ENCODE results near the gene DNAJA2.
"Not testable (repeated sequence)": the region's sequence is repeated elsewhere in the genome, so short reads cannot be mapped to it uniquely, and the experiment has no call there.

The DNAJA2 gene

GRCh38 chr16:46970089-46970488, 3.4 kb downstream of the DNAJA2 start:
- Mint-ChIP-seq H3K27ac (no peak overlapping the region), H3K4me3 (no peak overlapping the region), H3K36me3 (ENCODE audit: low read depth) (peaks cover 81% of the 10 kb centered on the region), H3K27me3 (no peaks in the 10 kb centered on the region), H3K4me1 (ENCODE audit: low read depth) (peaks cover 31% of the 10 kb centered on the region), H3K9me3 (no peaks in the 10 kb centered on the region)
- intact Hi-C loops (cut with micrococcal nuclease), result loop anchor here (5.0 kb wide), 2 partner anchors 67 to 172 kb away; partner anchors contain the start of gene NETO2

- peaks cover 18% of the 10 kb centered on the region for H3K4me1 Mint-ChIP-seq (ENCODE audit: low read depth)
- no peak overlapping the region for H3K27ac Mint-ChIP-seq
- peaks cover 92% of the 10 kb centered on the region for H3K36me3 Mint-ChIP-seq (ENCODE audit: low read depth)
- H3K4me3 Mint-ChIP-seq, result no peak overlapping the region
- intact Hi-C loops (cut with micrococcal nuclease), result no loop called here
- no peaks in the 10 kb centered on the region for H3K9me3 Mint-ChIP-seq
- no peaks in the 10 kb centered on the region for H3K27me3 Mint-ChIP-seq
Observed at GRCh38 chr16:46968063-46968435, 5.4 kb downstream of the DNAJA2 start.

GRCh38 chr16:46962629-46963028, 10.8 kb downstream of the DNAJA2 start:
- Mint-ChIP-seq H3K4me1 (ENCODE audit: low read depth) (peaks cover 14% of the 10 kb centered on the region), H3K9me3 (no peaks in the 10 kb centered on the region), H3K4me3 (no peak overlapping the region), H3K27me3 (no peaks in the 10 kb centered on the region), H3K36me3 (ENCODE audit: low read depth) (peaks cover 97% of the 10 kb centered on the region), H3K27ac (peak overlapping the region; percentile 24)
- intact Hi-C loops (cut with micrococcal nuclease), result no loop called here

- H3K9me3 Mint-ChIP-seq, result no peaks in the 10 kb centered on the region
- H3K36me3 Mint-ChIP-seq (ENCODE audit: low read depth), result peaks cover 97% of the 10 kb centered on the region
- no peak overlapping the region for H3K4me3 Mint-ChIP-seq
- no peaks in the 10 kb centered on the region for H3K27me3 Mint-ChIP-seq
- H3K4me1 Mint-ChIP-seq (ENCODE audit: low read depth), result peaks cover 14% of the 10 kb centered on the region
- H3K27ac Mint-ChIP-seq, result peak overlapping the region; percentile 24
- intact Hi-C loops (cut with micrococcal nuclease), result no loop called here
Observed at GRCh38 chr16:46961373-46962353, 11.8 kb downstream of the DNAJA2 start.

- Mint-ChIP-seq H3K4me3 (no peak overlapping the region), H3K9me3 (no peaks in the 10 kb centered on the region), H3K27me3 (no peaks in the 10 kb centered on the region), H3K27ac (no peak overlapping the region), H3K4me1 (ENCODE audit: low read depth) (no peaks in the 10 kb centered on the region), H3K36me3 (ENCODE audit: low read depth) (peaks cover 56% of the 10 kb centered on the region)
- intact Hi-C loops (cut with micrococcal nuclease), result no loop called here
Observed at GRCh38 chr16:46954562-46954961, 18.9 kb downstream of the DNAJA2 start.

GRCh38 chr16:46950009-46950408, 23.5 kb downstream of the DNAJA2 start:
- H3K4me3 Mint-ChIP-seq, result no peak overlapping the region
- H3K27me3 Mint-ChIP-seq, result no peaks in the 10 kb centered on the region
- peaks cover 11% of the 10 kb centered on the region for H3K36me3 Mint-ChIP-seq (ENCODE audit: low read depth)
- no peaks in the 10 kb centered on the region for H3K4me1 Mint-ChIP-seq (ENCODE audit: low read depth)
- H3K27ac Mint-ChIP-seq, result no peak overlapping the region
- intact Hi-C loops (cut with micrococcal nuclease), result no loop called here
- no peaks in the 10 kb centered on the region for H3K9me3 Mint-ChIP-seq

GRCh38 chr16:46949241-46949892, 24.1 kb downstream of the DNAJA2 start:
- H3K9me3 Mint-ChIP-seq, result no peaks in the 10 kb centered on the region
- peaks cover 5% of the 10 kb centered on the region for H3K36me3 Mint-ChIP-seq (ENCODE audit: low read depth)
- H3K4me3 Mint-ChIP-seq, result no peak overlapping the region
- no peaks in the 10 kb centered on the region for H3K4me1 Mint-ChIP-seq (ENCODE audit: low read depth)
- intact Hi-C loops (cut with micrococcal nuclease), result no loop called here
- peak overlapping the region; percentile 25 for H3K27ac Mint-ChIP-seq
- H3K27me3 Mint-ChIP-seq, result no peaks in the 10 kb centered on the region

GRCh38 chr16:46948548-46949166, 24.8 kb downstream of the DNAJA2 start:
- Mint-ChIP-seq H3K4me1 (ENCODE audit: low read depth) (peaks cover 7% of the 10 kb centered on the region), H3K9me3 (no peaks in the 10 kb centered on the region), H3K4me3 (no peak overlapping the region), H3K27ac (peak overlapping the region; percentile 25), H3K27me3 (no peaks in the 10 kb centered on the region), H3K36me3 (ENCODE audit: low read depth) (no peaks in the 10 kb centered on the region)
- intact Hi-C loops (cut with micrococcal nuclease), result loop anchor here (1.0 kb wide), 1 partner anchor 1216 kb away; no protein-coding TSS in a partner anchor

GRCh38 chr16:46947900-46948547, 25.4 kb downstream of the DNAJA2 start:
- Mint-ChIP-seq H3K36me3 (ENCODE audit: low read depth) (no peaks in the 10 kb centered on the region), H3K4me1 (ENCODE audit: low read depth) (peaks cover 13% of the 10 kb centered on the region), H3K27ac (no peak overlapping the region), H3K4me3 (no peak overlapping the region), H3K27me3 (no peaks in the 10 kb centered on the region), H3K9me3 (no peaks in the 10 kb centered on the region)
- intact Hi-C loops (cut with micrococcal nuclease), result loop anchor here (1.0 kb wide), 1 partner anchor 1216 kb away; no protein-coding TSS in a partner anchor

GRCh38 chr16:46944713-46945112, 28.8 kb downstream of the DNAJA2 start:
- H3K4me3 Mint-ChIP-seq; H3K9me3 Mint-ChIP-seq; H3K27me3 Mint-ChIP-seq; H3K27ac Mint-ChIP-seq; H3K36me3 Mint-ChIP-seq (ENCODE audit: low read depth); intact Hi-C loops (cut with micrococcal nuclease): not testable (repeated sequence)
- H3K4me1 Mint-ChIP-seq (ENCODE audit: low read depth), result peaks cover 16% of the 10 kb centered on the region

- no peak overlapping the region for H3K27ac Mint-ChIP-seq
- H3K4me3 Mint-ChIP-seq, result no peak overlapping the region
- no peaks in the 10 kb centered on the region for H3K36me3 Mint-ChIP-seq (ENCODE audit: low read depth)
- H3K9me3 Mint-ChIP-seq, result no peaks in the 10 kb centered on the region
- intact Hi-C loops (cut with micrococcal nuclease), result no loop called here
- H3K4me1 Mint-ChIP-seq (ENCODE audit: low read depth), result peaks cover 14% of the 10 kb centered on the region
- peaks cover 9% of the 10 kb centered on the region for H3K27me3 Mint-ChIP-seq
Observed at GRCh38 chr16:46937536-46937935, 35.9 kb downstream of the DNAJA2 start.

- no peaks in the 10 kb centered on the region for H3K36me3 Mint-ChIP-seq (ENCODE audit: low read depth)
- no peak overlapping the region for H3K4me3 Mint-ChIP-seq
- H3K4me1 Mint-ChIP-seq (ENCODE audit: low read depth), result peaks cover 15% of the 10 kb centered on the region
- no peaks in the 10 kb centered on the region for H3K9me3 Mint-ChIP-seq
- intact Hi-C loops (cut with micrococcal nuclease), result no loop called here
- H3K27me3 Mint-ChIP-seq, result peaks cover 9% of the 10 kb centered on the region
- H3K27ac Mint-ChIP-seq, result no peak overlapping the region
Observed at GRCh38 chr16:46932802-46933201, 40.7 kb downstream of the DNAJA2 start.

- Mint-ChIP-seq H3K9me3 (no peaks in the 10 kb centered on the region), H3K27ac (no peak overlapping the region), H3K4me1 (ENCODE audit: low read depth) (peaks cover 11% of the 10 kb centered on the region), H3K4me3 (no peak overlapping the region), H3K27me3 (peaks cover 9% of the 10 kb centered on the region), H3K36me3 (ENCODE audit: low read depth) (no peaks in the 10 kb centered on the region)
- intact Hi-C loops (cut with micrococcal nuclease), result no loop called here
Observed at GRCh38 chr16:46930861-46931260, 42.6 kb downstream of the DNAJA2 start.

Data from dendritic cell treated with granulocyte-macrophage colony-stimulating factor and Interleukin-4, amounts not matched to agents 40 ng/mL and 50 ng/mL, for 4 days (primary cell).